GM19238 (cell line): ENCODE data around the gene PRKCB.
"Not testable (repeated sequence)": the region's sequence is repeated elsewhere in the genome, so short reads cannot be mapped to it uniquely, and the experiment has no call there.

Experiments
- DNase-seq: peaks from one replicate; pipeline ENCODE4 v3.0.0; 2011; ENCODE audit warnings: low spot score; ENCODE audit not compliant: insufficient read length

Gene PRKCB

GRCh38 chr16:24085666-24086065, 249.9 kb downstream of the PRKCB start:
- DNase-seq, result no peak

GRCh38 chr16:24087891-24088410, 252.2 kb downstream of the PRKCB start:
- no peak for DNase-seq

GRCh38 chr16:24088767-24089166, 253.0 kb downstream of the PRKCB start:
- no peak for DNase-seq

GRCh38 chr16:24091125-24091524, 255.3 kb downstream of the PRKCB start:
- no peak for DNase-seq

GRCh38 chr16:24093049-24093448, 257.3 kb downstream of the PRKCB start:
- no peak for DNase-seq

GRCh38 chr16:24094660-24095059, 258.9 kb downstream of the PRKCB start:
- DNase-seq, result no peak

GRCh38 chr16:24098896-24099295, 263.1 kb downstream of the PRKCB start:
- no peak for DNase-seq

- DNase-seq, result no peak
Observed at GRCh38 chr16:24101431-24101830, 265.6 kb downstream of the PRKCB start.

GRCh38 chr16:24102209-24102660, 266.5 kb downstream of the PRKCB start:
- DNase-seq, result no peak

GRCh38 chr16:24105471-24105870, 269.7 kb downstream of the PRKCB start:
- not testable (repeated sequence) for DNase-seq

GRCh38 chr16:24108090-24108489, 272.3 kb downstream of the PRKCB start:
- not testable (repeated sequence) for DNase-seq

GRCh38 chr16:24111724-24112302, 276.0 kb downstream of the PRKCB start:
- no peak for DNase-seq

GRCh38 chr16:24113115-24113745, 277.4 kb downstream of the PRKCB start:
- no peak for DNase-seq

- no peak for DNase-seq
Observed at GRCh38 chr16:24114876-24115275, 279.1 kb downstream of the PRKCB start.

- no peak for DNase-seq
Observed at GRCh38 chr16:24116046-24116776, 280.4 kb downstream of the PRKCB start.

- DNase-seq, result no peak
Observed at GRCh38 chr16:24116989-24117388, 281.2 kb downstream of the PRKCB start.

- no peak for DNase-seq
Observed at GRCh38 chr16:24117680-24118079, 281.9 kb downstream of the PRKCB start.

GRCh38 chr16:24118126-24118821, 282.5 kb downstream of the PRKCB start:
- no peak for DNase-seq

- DNase-seq, result no peak
Observed at GRCh38 chr16:24119807-24120206, 284.0 kb downstream of the PRKCB start.

- no peak for DNase-seq
Observed at GRCh38 chr16:24123275-24123674, 287.5 kb downstream of the PRKCB start.

GRCh38 chr16:24124291-24124690, 288.5 kb downstream of the PRKCB start:
- DNase-seq, result no peak

GRCh38 chr16:24125214-24125613, 289.4 kb downstream of the PRKCB start:
- DNase-seq, result no peak
